ENCODE results near the gene TJAP1.

Gene TJAP1

DNA sequence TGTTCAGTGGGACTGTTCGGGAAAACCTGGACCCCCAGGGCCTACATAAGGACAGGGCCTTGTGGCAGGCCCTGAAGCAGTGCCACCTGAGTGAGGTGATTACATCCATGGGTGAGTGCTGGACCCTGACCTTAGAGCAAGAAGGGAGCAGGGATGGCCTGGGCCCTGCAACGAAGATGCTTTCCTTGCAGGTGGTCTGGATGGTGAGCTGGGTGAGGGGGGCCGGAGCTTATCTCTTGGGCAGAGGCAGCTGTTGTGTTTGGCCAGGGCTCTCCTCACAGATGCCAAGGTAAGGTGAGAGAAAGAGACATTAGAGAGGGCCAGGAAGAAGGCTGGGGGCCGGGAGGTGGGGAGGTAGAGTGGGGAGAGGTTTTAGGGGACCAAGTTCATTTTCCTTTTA lies 28.5 kb upstream of the TJAP1 start:
- H3K79me2 ChIP-seq (ENCODE audit: insufficient read depth, low read length), result no peaks in the 10 kb centered on the region
- no peak overlapping the region for H3K4me3 ChIP-seq (ENCODE audit: low read depth, low read length, poor library complexity, severe bottlenecking)
- H4K20me1 ChIP-seq (ENCODE audit: insufficient read depth, low read length), result no peaks in the 10 kb centered on the region
- H3K9me3 ChIP-seq (ENCODE audit: low read length), result no peaks in the 10 kb centered on the region
- H3K27me3 ChIP-seq (ENCODE audit: insufficient read depth, low read length), result no peaks in the 10 kb centered on the region
- H2AFZ ChIP-seq (ENCODE audit: low read length), result no peak overlapping the region
- H3K4me1 ChIP-seq (ENCODE audit: insufficient read depth, low read length, severe bottlenecking), result no peaks in the 10 kb centered on the region
- no peak overlapping the region for H3K9ac ChIP-seq (ENCODE audit: low read length)
- TF ChIP-seq, protein P1, sequence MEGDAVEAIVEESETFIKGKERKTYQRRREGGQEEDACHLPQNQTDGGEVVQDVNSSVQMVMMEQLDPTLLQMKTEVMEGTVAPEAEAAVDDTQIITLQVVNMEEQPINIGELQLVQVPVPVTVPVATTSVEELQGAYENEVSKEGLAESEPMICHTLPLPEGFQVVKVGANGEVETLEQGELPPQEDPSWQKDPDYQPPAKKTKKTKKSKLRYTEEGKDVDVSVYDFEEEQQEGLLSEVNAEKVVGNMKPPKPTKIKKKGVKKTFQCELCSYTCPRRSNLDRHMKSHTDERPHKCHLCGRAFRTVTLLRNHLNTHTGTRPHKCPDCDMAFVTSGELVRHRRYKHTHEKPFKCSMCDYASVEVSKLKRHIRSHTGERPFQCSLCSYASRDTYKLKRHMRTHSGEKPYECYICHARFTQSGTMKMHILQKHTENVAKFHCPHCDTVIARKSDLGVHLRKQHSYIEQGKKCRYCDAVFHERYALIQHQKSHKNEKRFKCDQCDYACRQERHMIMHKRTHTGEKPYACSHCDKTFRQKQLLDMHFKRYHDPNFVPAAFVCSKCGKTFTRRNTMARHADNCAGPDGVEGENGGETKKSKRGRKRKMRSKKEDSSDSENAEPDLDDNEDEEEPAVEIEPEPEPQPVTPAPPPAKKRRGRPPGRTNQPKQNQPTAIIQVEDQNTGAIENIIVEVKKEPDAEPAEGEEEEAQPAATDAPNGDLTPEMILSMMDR (IDR thresholded peaks at IDR 0.05; ENCODE audit: low read length), result no peak
- no peak for TF ChIP-seq EZH2 (IDR thresholded peaks at IDR 0.05; ENCODE audit: borderline replicate concordance, low read length)
- peaks cover 72% of the 10 kb centered on the region for H3K36me3 ChIP-seq (ENCODE audit: insufficient read depth, low read length)
- no peak overlapping the region for H3K27ac ChIP-seq (ENCODE audit: low read depth, low read length, poor library complexity, severe bottlenecking)
- H3K4me2 ChIP-seq (ENCODE audit: low read length), result no peak overlapping the region
- H3F3A ChIP-seq (ENCODE audit: insufficient read depth, low read length), result no peaks in the 10 kb centered on the region
- H3K9me2 ChIP-seq (ENCODE audit: low read depth, low read length), result no peaks in the 10 kb centered on the region

DNA sequence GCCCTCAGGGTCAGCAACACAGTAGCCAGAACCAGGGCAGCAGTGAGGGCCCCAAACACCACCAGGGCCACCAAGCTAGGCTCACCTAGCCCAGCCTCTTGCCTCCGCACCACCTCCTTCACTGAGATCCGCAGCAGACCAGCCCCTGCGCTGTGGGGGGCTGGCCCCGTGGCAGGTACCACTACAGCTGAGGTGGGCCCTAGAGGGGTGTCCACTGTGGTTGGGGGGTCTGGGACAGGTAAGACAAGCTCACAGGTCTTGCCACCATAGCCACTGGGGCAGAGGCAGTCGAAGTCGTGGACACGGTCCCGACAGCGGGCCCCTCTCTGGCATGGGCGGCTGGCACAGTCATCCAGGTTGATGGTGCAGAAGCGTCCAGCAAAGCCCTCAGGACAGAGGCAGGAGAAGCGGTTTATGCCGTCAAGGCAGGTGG lies 26.7 kb upstream of the TJAP1 start:
- H3F3A ChIP-seq (ENCODE audit: insufficient read depth, low read length), result no peaks in the 10 kb centered on the region
- H3K79me2 ChIP-seq (ENCODE audit: insufficient read depth, low read length), result no peaks in the 10 kb centered on the region
- H2AFZ ChIP-seq (ENCODE audit: low read length), result no peak overlapping the region
- H3K4me2 ChIP-seq (ENCODE audit: low read length), result no peak overlapping the region
- no peaks in the 10 kb centered on the region for H4K20me1 ChIP-seq (ENCODE audit: insufficient read depth, low read length)
- no peak overlapping the region for H3K27ac ChIP-seq (ENCODE audit: low read depth, low read length, poor library complexity, severe bottlenecking)
- H3K4me1 ChIP-seq (ENCODE audit: insufficient read depth, low read length, severe bottlenecking), result peaks cover 10% of the 10 kb centered on the region
- TF ChIP-seq EZH2 (IDR thresholded peaks at IDR 0.05; ENCODE audit: borderline replicate concordance, low read length), result no peak
- TF ChIP-seq, protein P1 (IDR thresholded peaks at IDR 0.05; ENCODE audit: low read length), result no peak
- no peaks in the 10 kb centered on the region for H3K9me3 ChIP-seq (ENCODE audit: low read length)
- H3K4me3 ChIP-seq (ENCODE audit: low read depth, low read length, poor library complexity, severe bottlenecking), result no peak overlapping the region
- H3K27me3 ChIP-seq (ENCODE audit: insufficient read depth, low read length), result no peaks in the 10 kb centered on the region
- H3K9me2 ChIP-seq (ENCODE audit: low read depth, low read length), result no peaks in the 10 kb centered on the region
- H3K9ac ChIP-seq (ENCODE audit: low read length), result no peak overlapping the region
- H3K36me3 ChIP-seq (ENCODE audit: insufficient read depth, low read length), result peaks cover 59% of the 10 kb centered on the region

DNA sequence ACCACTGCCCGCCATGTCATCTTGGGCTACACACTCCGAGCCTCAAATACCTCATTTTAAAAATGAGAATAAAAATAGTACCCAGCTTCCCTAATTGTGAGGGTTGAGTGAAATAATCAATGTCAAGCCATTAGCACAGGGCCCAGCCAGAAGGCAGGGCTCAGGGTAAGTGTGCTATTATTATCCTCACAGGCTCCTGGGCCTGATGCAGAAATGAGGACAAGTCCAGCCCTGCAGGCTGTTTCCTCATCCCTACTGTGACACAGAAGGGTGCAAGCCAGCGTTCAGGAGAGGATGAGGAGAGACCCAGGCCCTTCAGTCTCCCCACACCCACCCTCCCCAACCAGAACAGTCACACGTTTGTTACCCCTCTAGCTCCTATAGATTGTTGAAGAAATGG lies 26.0 kb upstream of the TJAP1 start:
- H3K4me2 ChIP-seq (ENCODE audit: low read length), result no peak overlapping the region
- no peak overlapping the region for H2AFZ ChIP-seq (ENCODE audit: low read length)
- no peaks in the 10 kb centered on the region for H3F3A ChIP-seq (ENCODE audit: insufficient read depth, low read length)
- H3K36me3 ChIP-seq (ENCODE audit: insufficient read depth, low read length), result peaks cover 52% of the 10 kb centered on the region
- no peaks in the 10 kb centered on the region for H3K9me3 ChIP-seq (ENCODE audit: low read length)
- H3K27ac ChIP-seq (ENCODE audit: low read depth, low read length, poor library complexity, severe bottlenecking), result no peak overlapping the region
- H4K20me1 ChIP-seq (ENCODE audit: insufficient read depth, low read length), result no peaks in the 10 kb centered on the region
- H3K9me2 ChIP-seq (ENCODE audit: low read depth, low read length), result no peaks in the 10 kb centered on the region
- H3K4me3 ChIP-seq (ENCODE audit: low read depth, low read length, poor library complexity, severe bottlenecking), result no peak overlapping the region
- no peak for TF ChIP-seq EZH2 (IDR thresholded peaks at IDR 0.05; ENCODE audit: borderline replicate concordance, low read length)
- TF ChIP-seq, protein P1 (IDR thresholded peaks at IDR 0.05; ENCODE audit: low read length), result no peak
- H3K4me1 ChIP-seq (ENCODE audit: insufficient read depth, low read length, severe bottlenecking), result peaks cover 14% of the 10 kb centered on the region
- no peaks in the 10 kb centered on the region for H3K79me2 ChIP-seq (ENCODE audit: insufficient read depth, low read length)
- H3K27me3 ChIP-seq (ENCODE audit: insufficient read depth, low read length), result no peaks in the 10 kb centered on the region
- no peak overlapping the region for H3K9ac ChIP-seq (ENCODE audit: low read length)

Measured in OCI-LY1 (cell line).